Effector memory CD4-positive, alpha-beta T cell (primary cell): ENCODE results near the gene NLRP11.
"Not testable (repeated sequence)": the region's sequence is repeated elsewhere in the genome, so short reads cannot be mapped to it uniquely, and the experiment has no call there.

Experiments
- DNase-seq, 3 donors: peaks; one replicate each; pipeline ENCODE4 v3.0.0-alpha.2; 2020
- H3K27ac ChIP-seq: 2 replicates; pipeline ENCODE4 v1.7.0; 2013; ENCODE audit warnings: mild to moderate bottlenecking, low read length, moderate library complexity; ENCODE audit not compliant: insufficient read depth, poor library complexity, severe bottlenecking
- H3K27me3 ChIP-seq: replicated peaks from 2 replicates; pipeline ENCODE4 v1.7.0; 2013; ENCODE audit warnings: mild to moderate bottlenecking, low read length; ENCODE audit not compliant: insufficient read depth, control insufficient read depth, poor library complexity, severe bottlenecking
- H3K36me3 ChIP-seq: 2 replicates; pipeline ENCODE4 v1.7.0; 2013; ENCODE audit warnings: mild to moderate bottlenecking, low read length, moderate library complexity; ENCODE audit not compliant: control insufficient read depth, insufficient read depth
- H3K4me1 ChIP-seq: 2 replicates; pipeline ENCODE4 v1.7.0; 2013; ENCODE audit warnings: low read length, mild to moderate bottlenecking; ENCODE audit not compliant: control insufficient read depth, insufficient read depth, poor library complexity, severe bottlenecking
- H3K4me3 ChIP-seq: 2 replicates; pipeline ENCODE4 v1.7.0; 2013; ENCODE audit warnings: low read length, low read depth, mild to moderate bottlenecking; ENCODE audit not compliant: insufficient read depth, poor library complexity, severe bottlenecking
- H3K9me3 ChIP-seq: 2 replicates; pipeline ENCODE4 v1.7.0; 2013; ENCODE audit warnings: mild to moderate bottlenecking, low read length, moderate library complexity; ENCODE audit not compliant: control insufficient read depth

Gene NLRP11

DNA sequence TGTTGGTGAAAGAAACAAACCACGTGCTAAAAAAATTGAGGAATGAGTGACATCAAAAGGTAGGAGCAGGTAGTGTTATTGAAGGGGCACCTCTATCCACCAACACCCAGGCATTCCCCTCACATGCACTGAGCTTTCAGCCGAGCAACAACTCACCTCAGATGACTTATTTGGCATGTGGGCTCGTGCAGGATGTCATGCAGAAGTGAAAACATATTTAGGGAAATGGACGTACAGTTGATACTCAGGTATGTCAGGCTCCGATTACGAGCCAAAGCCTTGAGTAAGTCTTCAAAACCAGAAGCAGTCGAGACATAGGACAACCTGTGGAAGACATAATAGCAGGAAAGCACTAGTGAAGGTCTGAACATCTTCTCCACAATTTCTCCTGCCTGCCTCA, 30.4 kb downstream of the NLRP11 start:
- no peaks in the 10 kb centered on the region for H3K36me3 ChIP-seq

DNA sequence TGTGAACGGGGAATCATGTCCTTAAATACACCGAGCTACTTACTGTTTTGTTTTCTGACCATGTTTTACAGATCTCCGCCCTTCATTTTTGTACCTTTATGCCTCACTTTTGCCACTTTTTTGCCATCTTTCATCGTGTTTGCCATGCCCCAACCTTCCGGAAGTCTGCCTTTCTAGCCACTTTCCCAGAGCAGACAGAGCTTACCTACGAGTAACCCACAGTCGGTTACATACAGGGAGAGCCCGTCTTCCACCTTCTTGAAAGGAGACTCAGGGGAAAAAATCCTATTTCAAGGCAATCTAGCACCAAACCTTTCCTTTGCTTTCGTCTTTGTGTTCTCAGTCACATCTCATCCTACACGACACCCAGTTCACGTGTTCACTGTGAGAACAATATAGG, 36.8 kb downstream of the NLRP11 start:
- Histone ChIP-seq H3K27me3 (no peaks in the 10 kb centered on the region), H3K36me3 (no peaks in the 10 kb centered on the region), H3K4me1 (no peaks in the 10 kb centered on the region), H3K9me3 (no peaks in the 10 kb centered on the region), H3K27ac (no peak overlapping the region), H3K4me3 (no peak overlapping the region)
- DNase-seq, result no peak

More for the DNA sequence above, 30.4 kb downstream of the NLRP11 start:
- no peak for DNase-seq
- no peaks in the 10 kb centered on the region for H3K27me3 ChIP-seq
- H3K4me1 ChIP-seq, result no peaks in the 10 kb centered on the region
- no peaks in the 10 kb centered on the region for H3K9me3 ChIP-seq
- no peak overlapping the region for H3K4me3 ChIP-seq
- H3K27ac ChIP-seq, result no peak overlapping the region

DNA sequence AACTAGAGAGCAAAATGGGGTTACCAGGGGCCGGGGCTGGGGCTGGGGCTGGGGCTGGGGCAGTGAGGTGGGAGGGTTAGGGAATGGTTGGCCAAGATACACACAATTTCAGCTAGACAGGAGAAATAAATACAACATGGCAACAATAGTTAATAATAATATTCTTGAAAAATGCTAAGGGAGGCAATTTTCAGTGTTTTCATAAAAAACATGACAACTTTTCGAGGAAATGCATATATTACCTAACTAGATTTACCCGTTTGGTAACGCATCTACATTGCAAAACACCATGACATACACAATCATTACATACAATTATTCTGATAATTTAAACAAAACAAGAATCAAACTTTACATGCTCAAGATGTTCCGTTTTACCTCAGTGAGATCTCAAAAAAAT, 50.7 kb downstream of the NLRP11 start:
- Histone ChIP-seq H3K27me3 (no peaks in the 10 kb centered on the region), H3K27ac (no peak overlapping the region), H3K36me3 (no peaks in the 10 kb centered on the region), H3K4me1 (no peaks in the 10 kb centered on the region), H3K9me3 (no peaks in the 10 kb centered on the region), H3K4me3 (no peak overlapping the region)
- DNase-seq, result no peak

DNA sequence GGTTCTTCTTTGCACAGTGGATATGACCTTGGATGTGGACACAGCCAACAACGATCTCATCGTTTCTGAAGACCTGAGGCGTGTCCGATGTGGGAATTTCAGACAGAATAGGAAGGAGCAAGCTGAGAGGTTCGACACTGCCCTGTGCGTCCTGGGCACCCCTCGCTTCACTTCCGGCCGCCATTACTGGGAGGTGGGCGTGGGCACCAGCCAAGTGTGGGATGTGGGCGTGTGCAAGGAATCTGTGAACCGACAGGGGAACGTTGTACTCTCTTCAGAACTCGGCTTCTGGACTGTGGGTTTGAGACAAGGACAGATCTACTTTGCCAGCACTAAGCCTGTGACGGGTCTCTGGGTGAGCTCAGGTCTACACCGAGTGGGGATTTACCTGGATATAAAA, 53.5 kb downstream of the NLRP11 start:
- Histone ChIP-seq H3K4me3 (no peak overlapping the region), H3K27me3 (no peaks in the 10 kb centered on the region), H3K9me3 (no peaks in the 10 kb centered on the region), H3K27ac (no peak overlapping the region), H3K4me1 (no peaks in the 10 kb centered on the region), H3K36me3 (no peaks in the 10 kb centered on the region)
- DNase-seq, result no peak

DNA sequence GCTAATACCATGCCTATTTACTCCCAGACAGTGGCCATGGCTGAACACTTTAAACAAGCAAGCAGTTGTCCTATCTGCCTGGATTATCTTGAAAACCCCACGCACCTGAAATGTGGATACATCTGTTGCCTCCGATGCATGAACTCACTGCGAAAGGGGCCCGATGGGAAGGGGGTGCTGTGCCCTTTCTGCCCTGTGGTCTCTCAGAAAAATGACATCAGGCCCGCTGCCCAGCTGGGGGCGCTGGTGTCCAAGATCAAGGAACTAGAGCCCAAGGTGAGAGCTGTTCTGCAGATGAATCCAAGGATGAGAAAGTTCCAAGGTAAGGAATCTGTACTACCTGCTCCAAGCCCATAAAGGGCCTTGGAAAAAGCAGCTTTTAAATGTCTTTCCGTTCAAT, 54.3 kb downstream of the NLRP11 start:
- no peak overlapping the region for H3K4me3 ChIP-seq
- no peak for DNase-seq
- H3K9me3 ChIP-seq, result no peaks in the 10 kb centered on the region
- H3K4me1 ChIP-seq, result no peaks in the 10 kb centered on the region
- H3K27ac ChIP-seq, result no peak overlapping the region
- H3K36me3 ChIP-seq, result no peaks in the 10 kb centered on the region
- no peaks in the 10 kb centered on the region for H3K27me3 ChIP-seq

DNA sequence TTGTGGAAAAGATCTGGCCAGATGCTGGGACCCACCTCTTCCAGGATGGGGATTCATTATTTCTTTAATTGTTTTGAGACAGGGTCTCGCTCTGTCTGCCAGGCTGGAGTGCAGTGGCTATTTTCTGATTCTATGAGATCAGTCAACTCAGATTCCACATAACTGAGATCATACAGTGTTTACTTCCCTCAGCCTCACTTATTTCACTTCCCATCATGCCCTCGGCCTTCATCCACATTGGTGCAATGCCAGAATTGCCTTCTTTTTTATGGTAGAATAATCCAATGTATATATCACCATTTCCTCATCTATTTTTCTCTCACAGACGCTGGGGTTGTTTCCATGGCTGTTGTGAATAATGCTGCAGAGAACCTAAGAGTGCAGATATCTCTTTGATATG, 62.2 kb downstream of the NLRP11 start:
- DNase-seq, H3K36me3 ChIP-seq, H3K4me3 ChIP-seq, H3K27ac ChIP-seq, H3K9me3 ChIP-seq, H3K27me3 ChIP-seq, H3K4me1 ChIP-seq: not testable (repeated sequence)

DNA sequence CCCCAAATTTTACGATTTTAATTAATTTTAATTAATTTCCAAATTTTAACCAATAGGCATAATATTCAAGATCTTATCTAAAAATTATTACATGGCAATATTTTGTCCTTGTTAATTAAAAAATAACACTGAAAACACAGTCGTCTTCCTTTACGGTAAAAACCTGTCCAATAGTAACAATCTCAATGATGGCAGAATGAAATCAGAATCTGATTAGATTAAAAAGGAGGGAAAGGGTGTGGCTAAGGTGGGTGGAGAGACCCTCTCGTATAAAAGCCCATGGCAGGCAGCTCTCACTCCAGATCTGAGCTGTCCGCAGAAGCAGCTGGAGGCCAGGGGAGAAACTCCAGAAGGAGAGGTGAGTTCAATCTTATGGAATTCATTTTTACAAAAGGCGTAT, 63.0 kb downstream of the NLRP11 start, which contains the start of gene RFPL4AL1:
RFPL4AL1 (plus strand) TSS at position 301 of the 400 bp plus-strand sequence. CDS start 2,687 bp downstream, outside the sequence.
- not testable (repeated sequence) for H3K36me3 ChIP-seq

DNA sequence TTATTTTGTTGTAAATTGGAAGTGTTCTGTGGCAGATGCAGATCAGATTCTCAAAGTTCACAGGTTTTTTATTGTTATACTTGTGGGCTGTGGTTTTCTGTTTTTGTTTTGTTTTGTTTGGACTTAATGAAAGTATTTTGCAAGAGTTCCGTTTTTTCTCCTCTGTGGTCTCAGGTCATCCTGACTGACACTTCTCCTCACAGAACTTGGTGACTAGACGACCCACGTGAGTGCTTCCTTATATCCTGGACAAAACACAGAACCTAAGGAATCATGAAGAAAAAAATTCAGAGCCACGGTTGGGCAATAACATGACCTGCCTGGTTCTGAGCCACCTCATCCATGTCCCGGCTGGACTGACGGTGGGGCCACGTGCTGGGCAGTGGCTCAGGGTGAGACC, 65.3 kb downstream of the NLRP11 start:
- H3K36me3 ChIP-seq, result no peaks in the 10 kb centered on the region
- peaks cover 3% of the 10 kb centered on the region for H3K27me3 ChIP-seq
- no peak overlapping the region for H3K4me3 ChIP-seq
- DNase-seq, result no peak
- no peaks in the 10 kb centered on the region for H3K4me1 ChIP-seq
- H3K27ac ChIP-seq, result no peak overlapping the region
- no peaks in the 10 kb centered on the region for H3K9me3 ChIP-seq

More for the DNA sequence above, 63.0 kb downstream of the NLRP11 start, which contains the start of gene RFPL4AL1:
- H3K4me1 ChIP-seq, H3K9me3 ChIP-seq, H3K27me3 ChIP-seq, H3K4me3 ChIP-seq, DNase-seq, H3K27ac ChIP-seq: not testable (repeated sequence)

DNA sequence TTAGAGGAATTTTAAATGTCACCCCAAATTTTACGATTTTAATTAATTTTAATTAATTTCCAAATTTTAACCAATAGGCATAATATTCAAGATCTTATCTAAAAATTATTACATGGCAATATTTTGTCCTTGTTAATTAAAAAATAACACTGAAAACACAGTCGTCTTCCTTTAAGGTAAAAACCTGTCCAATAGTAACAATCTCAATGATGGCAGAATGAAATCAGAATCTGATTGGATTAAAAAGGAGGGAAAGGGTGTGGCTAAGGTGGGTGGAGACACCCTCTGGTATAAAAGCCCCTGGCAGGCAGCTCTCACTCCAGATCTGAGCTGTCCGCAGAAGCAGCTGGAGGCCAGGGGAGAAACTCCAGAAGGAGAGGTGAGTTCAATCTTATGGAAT, 73.0 kb downstream of the NLRP11 start, which contains the start of gene RFPL4A:
RFPL4A (plus strand) TSS at position 301 of the 400 bp plus-strand sequence. CDS start 2,704 bp downstream, outside the sequence.
- not testable (repeated sequence) for H3K27me3 ChIP-seq, H3K4me3 ChIP-seq, H3K27ac ChIP-seq, H3K4me1 ChIP-seq, DNase-seq, H3K9me3 ChIP-seq, H3K36me3 ChIP-seq

DNA sequence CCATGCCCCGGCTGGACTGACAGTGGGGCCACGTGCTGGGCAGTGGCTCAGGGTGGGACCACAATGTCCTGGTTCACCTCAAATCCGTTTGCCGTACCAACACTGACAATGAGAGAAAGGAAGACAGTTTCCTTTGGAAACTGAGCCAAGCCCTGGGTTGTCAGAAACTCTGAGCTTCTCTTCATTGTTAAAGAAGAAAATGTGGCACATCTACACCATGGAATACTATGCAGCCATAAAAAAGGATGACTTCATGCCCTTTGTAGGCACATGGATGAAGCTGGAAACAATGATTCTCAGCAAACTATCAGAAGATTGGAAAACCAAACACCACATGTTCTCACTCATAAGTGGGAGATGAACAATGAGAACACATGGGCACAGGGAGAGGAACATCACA, 75.0 kb downstream of the NLRP11 start:
- not testable (repeated sequence) for H3K27ac ChIP-seq, H3K27me3 ChIP-seq, H3K4me1 ChIP-seq, DNase-seq, H3K9me3 ChIP-seq, H3K36me3 ChIP-seq, H3K4me3 ChIP-seq

DNA sequence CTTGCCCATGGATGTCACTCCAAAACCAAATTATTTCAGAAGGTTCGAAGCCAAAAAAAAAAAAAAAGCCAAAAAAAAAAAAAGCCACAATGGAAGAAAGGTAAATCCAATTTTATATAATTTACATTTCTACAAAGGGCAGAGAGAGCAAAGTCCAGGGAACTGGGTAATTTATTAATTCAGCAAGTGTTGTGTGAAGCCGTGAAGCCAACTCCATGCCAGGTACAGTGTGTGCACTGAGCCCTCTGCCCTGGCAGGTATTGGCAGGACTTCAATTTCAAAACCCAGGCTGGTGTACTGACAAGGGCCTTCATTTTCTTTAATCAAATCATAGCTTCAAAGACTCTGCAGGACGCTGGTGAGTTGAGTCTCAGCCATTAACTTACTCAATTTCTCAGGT, 78.4 kb downstream of the NLRP11 start:
- H3K4me3 ChIP-seq, result no peak overlapping the region
- H3K36me3 ChIP-seq, result no peaks in the 10 kb centered on the region
- no peak for DNase-seq
- H3K27ac ChIP-seq, result no peak overlapping the region
- no peaks in the 10 kb centered on the region for H3K9me3 ChIP-seq
- H3K27me3 ChIP-seq, result no peaks in the 10 kb centered on the region
- no peaks in the 10 kb centered on the region for H3K4me1 ChIP-seq
